Stimulated activated naive CD8-positive, alpha-beta T cell treated with anti-CD3 and anti-CD28 coated beads, Interleukin-15, Interleukin-2, amounts not matched to agents 100 U/mL and 50 U/mL, for 24 hours (primary cell): Measurements from ENCODE around the gene PYGB.
"Not testable (repeated sequence)": the region's sequence is repeated elsewhere in the genome, so short reads cannot be mapped to it uniquely, and the experiment has no call there.

Source experiments
- ATAC-seq: fragments of 150-1000 bp; cut with Tn5 transposase; one replicate; pipeline ENCODE4 v1.10.0; 2021
- DNase-seq: peaks from one replicate; pipeline ENCODE4 v3.0.0; 2021

The PYGB gene

GRCh38 chr20:25314497-25315417 is 66.9 kb downstream of the PYGB start:
- DNase-seq (no peak), ATAC-seq (no peak)

GRCh38 chr20:25315418-25316210 is 67.7 kb downstream of the PYGB start:
- no peak for ATAC-seq
- DNase-seq = no peak

GRCh38 chr20:25316506-25317190 is 68.8 kb downstream of the PYGB start:
- no peak for ATAC-seq
- no peak for DNase-seq

- DNase-seq = no peak
- ATAC-seq = no peak
Observed at GRCh38 chr20:25317351-25318075, 69.6 kb downstream of the PYGB start.

GRCh38 chr20:25318471-25319240 is 70.8 kb downstream of the PYGB start:
- no peak for ATAC-seq
- no peak for DNase-seq

GRCh38 chr20:25319241-25320034 is 71.6 kb downstream of the PYGB start:
- DNase-seq = no peak
- ATAC-seq = no peak

- ATAC-seq (no peak), DNase-seq (no peak)
Observed at GRCh38 chr20:25320035-25320800, 72.3 kb downstream of the PYGB start.

- ATAC-seq (peak; percentile 40), DNase-seq (no peak)
Observed at GRCh38 chr20:25321262-25321831, 73.5 kb downstream of the PYGB start.

GRCh38 chr20:25321991-25322390 is 74.1 kb downstream of the PYGB start:
- DNase-seq (no peak), ATAC-seq (no peak)

GRCh38 chr20:25323496-25324246 is 75.8 kb downstream of the PYGB start:
- no peak for DNase-seq
- ATAC-seq = no peak

- DNase-seq = no peak
- no peak for ATAC-seq
Observed at GRCh38 chr20:25324412-25324811, 76.5 kb downstream of the PYGB start.

GRCh38 chr20:25325073-25325472 is 77.2 kb downstream of the PYGB start:
- ATAC-seq = no peak

GRCh38 chr20:25325997-25326396 is 78.1 kb downstream of the PYGB start:
- DNase-seq (no peak), ATAC-seq (no peak)

More at GRCh38 chr20:25325073-25325472, 77.2 kb downstream of the PYGB start:
- no peak for DNase-seq

- DNase-seq = no peak
- no peak for ATAC-seq
Observed at GRCh38 chr20:25327521-25328235, 79.8 kb downstream of the PYGB start.

- no peak for DNase-seq
- ATAC-seq = no peak
Observed at GRCh38 chr20:25328954-25329498, 81.1 kb downstream of the PYGB start.

- not testable (repeated sequence) for DNase-seq, ATAC-seq
Observed at GRCh38 chr20:25334972-25335371, 87.1 kb downstream of the PYGB start.
